HG03064 (cell line): ENCODE measurements around the gene SLC22A23.

ENCODE experiments used
- ATAC-seq: cut with Tn5 transposase; IDR thresholded peaks from one replicate; pipeline ENCODE4 v1.9.1; 2021; ENCODE audit warnings: low read depth; ENCODE audit not compliant: unreplicated experiment

The SLC22A23 gene

DNA sequence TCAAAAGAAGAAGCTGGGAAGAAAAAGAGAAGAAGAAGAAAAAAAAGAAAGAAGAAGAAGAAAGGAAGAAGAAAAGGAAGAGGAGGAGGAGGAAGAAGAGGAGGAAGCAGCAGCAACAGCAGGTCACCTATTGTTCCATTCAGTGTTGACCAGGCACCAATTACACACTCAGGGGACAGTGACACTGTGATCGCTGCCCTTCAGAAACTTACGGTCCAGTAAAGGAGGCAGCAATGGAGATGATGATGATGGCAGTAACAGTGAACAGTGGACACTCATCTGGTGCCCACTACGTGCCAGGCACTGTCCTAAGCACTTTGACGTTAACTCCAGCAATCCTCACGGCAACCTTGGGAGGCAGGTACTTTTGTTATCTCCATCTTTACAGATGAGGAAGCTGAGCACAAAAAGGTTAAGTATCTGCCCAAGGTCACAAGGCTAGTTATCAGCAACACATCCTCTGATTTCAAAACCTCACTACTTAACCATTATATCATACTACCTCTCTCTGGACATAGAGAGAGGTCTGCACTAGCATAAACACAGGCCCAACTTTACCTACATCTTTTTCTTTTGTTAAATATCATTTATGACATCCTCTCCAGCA, 83.2 kb downstream of the SLC22A23 start:
- no peak for ATAC-seq

- ATAC-seq = no peak
Measured at GRCh38 chr6:3372912-3373554, 83.8 kb downstream of the SLC22A23 start.

- ATAC-seq = no peak
Measured at GRCh38 chr6:3372184-3372846, 84.5 kb downstream of the SLC22A23 start.

- ATAC-seq = no peak
Measured at GRCh38 chr6:3371222-3371949, 85.5 kb downstream of the SLC22A23 start.

DNA sequence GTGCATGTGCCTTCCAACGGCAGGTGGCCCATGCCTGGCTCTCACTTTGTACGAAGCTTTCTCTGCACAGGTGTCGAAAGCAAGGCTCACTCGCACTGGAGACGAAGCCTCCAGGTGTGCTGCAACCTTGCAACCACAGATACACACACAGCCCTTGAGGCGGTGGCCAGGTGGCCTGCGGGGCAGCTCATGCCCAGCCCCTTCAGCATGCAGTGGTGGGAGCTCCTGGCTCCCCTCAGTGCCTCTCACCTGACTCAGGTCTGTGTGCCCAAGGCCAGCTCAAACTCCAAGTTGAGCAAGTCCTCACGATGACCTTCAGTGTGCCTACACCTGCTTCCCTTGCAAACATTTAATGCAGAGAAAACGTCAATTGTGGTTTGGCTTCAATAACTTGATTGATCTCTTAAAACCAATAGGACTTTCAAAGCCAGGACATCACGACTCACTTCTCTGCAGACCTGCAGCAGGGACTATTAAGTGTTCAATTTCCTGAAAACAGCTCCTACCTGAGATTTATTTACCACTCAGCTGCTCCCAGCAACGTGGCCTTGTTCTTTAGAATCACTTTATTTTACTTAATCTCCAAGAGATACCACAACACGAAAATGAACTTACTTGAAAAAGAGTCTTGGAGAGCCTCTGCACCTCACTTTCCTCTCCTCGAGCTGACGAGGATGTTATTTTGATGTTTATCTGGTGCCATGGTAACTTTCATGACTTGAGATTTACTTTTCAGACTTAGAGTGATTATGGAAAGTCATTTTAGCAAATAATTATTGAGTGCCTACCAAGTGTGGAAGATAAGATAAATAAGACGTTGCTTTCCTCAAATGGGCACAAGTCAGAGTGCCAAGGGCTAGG, 86.3 kb downstream of the SLC22A23 start:
- no peak for ATAC-seq

DNA sequence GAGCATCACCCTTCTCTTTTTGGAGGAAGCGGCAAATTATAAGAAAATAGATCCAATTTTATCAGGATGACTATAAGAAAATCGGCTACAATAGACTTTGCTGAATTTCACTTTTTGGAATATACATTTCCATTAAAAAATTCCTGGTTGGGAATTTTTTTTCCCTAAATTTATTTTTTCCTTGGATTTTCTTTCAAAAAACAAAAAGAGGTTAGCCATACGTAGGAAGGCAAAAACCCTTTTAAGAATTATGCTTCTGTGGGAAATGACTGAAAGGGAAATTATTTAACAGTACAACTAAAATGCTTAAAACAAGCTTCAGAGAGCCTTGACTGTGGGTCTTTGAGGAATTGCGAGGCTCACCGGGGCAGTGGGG, 86.9 kb downstream of the SLC22A23 start:
- no peak for ATAC-seq

DNA sequence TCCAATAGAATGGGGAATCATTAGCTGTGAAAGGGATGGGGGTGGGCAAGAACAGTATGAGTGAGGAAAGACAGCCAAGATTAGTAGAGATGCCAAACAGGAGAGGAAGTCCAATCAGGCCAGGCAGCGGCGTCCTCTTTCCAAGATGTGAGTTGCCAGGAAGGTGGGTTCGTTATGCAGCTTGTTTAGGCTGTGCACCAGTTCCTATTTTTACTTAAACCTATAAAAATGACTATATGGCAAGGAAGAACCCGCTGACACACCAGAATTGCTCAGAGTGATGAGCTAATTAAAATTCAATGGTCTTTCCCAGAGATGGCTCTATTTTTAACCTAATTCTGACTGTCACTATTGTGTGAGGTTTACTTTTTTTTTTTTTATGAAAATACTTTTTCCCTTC, 88.2 kb downstream of the SLC22A23 start:
- no peak for ATAC-seq

DNA sequence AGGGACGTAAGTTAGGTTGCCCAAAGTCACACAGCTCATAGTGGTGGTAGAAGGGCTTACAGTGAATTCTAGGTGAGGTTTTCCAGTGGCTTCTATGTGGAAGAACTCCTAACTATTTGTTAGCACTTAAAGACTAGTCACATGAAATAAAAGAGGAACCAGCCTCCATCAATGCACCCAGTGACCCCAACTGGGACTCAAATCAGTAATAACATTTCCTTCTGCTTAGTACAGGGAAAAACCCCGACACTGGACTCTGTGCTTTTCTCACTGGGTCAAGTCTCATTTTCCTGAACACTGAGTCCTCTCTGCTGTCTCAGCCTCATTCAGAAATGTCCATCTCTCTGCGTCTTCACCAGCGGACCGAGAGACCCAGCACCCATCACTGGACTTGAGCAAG, 89.2 kb downstream of the SLC22A23 start:
- ATAC-seq = no peak

DNA sequence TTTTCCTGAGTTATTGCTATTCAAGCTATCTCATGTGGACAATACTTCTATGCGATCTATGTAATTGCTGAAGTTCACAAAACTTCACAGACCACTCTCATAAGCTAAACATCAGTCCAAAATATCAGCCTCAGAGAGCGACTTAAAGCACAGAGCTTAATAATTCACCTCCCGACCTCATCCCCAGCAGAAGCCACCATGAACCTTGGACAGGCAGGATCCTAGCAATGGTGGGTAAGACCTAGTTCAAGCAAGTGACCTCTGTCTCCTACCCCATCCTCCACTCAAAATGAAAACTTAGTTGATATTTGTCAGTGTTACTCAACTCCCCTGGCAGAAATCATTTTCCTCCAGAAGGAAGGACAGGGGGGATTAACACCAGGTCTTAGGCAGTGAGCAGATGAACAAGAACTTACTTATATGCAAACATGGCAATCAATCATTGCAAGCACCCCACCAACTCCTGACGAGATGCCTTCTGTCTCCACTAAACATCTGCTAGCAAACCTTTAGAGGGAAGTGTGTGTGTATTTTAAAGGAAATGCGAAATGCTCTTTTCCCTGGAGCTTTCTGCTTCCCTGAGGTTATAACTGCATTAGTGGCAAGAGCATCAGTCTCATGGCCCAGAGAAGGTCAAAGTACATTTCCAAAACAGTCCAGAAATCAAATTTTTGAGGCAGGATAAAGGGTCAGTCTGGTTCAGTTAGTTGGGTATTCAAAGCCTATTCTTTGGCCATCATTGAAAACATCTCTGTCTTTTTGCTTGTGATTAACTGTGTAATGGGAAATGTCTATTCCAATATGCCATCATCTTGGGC, 90.0 kb downstream of the SLC22A23 start:
- ATAC-seq = no peak

DNA sequence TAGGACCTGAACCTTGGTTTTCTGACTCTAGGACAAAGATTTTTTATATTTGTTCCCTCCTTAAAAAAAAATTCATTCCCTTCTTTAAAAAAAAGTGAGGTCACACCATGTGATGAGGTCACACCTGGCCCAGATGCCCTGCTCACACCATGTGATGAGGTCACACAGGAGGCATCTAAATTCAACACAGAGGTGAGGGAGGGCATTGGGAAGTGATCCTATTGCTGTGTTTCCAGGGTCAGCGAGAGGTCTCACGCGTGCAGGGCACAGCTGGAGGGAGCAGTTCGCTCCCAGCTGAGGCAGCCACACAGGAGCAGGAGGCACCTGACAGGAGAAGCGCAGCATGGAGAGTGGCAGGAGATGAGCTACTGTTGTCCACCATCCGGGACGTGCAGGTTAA, 92.5 kb downstream of the SLC22A23 start:
- ATAC-seq = no peak

DNA sequence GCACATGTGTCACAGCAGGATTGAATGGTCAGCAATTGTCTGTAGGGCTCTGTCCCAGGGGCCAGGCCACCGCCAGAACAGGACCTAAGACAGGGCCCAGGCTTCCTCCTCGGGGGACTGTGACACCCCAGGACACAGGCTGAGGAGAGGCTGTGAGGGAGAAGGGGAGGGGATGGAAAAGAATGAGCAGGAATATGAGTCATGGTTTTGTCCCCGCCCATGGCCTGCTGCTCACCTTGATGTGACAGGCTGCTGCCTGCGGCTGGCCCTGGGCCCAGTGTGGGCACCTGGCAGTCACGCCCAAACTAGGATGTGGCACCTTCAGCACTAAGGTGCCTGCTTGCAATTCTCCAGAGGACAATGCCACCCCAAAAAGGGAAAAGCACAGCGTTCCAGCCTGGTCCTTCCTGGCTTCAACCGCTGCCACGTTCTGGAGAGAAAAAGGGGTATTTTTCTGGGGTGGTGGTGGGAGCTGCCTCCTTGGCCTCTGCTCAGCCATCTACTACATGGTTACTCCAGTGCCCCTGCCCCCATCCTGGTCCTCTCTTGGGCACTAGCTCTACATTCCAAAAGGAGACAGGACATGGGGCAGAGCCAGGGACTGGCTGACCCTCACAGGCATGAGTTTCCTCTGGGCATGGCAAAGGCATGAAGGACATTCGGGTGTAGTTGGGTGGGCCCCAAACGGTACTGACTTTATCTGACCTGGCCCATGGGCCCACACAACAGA, 93.4 kb downstream of the SLC22A23 start:
- no peak for ATAC-seq

GRCh38 chr6:3361312-3362037, 95.4 kb downstream of the SLC22A23 start:
- ATAC-seq = no peak

- ATAC-seq = no peak
Measured at GRCh38 chr6:3360727-3361045, 96.2 kb downstream of the SLC22A23 start.

- no peak for ATAC-seq
Measured at GRCh38 chr6:3359973-3360726, 96.7 kb downstream of the SLC22A23 start.

DNA sequence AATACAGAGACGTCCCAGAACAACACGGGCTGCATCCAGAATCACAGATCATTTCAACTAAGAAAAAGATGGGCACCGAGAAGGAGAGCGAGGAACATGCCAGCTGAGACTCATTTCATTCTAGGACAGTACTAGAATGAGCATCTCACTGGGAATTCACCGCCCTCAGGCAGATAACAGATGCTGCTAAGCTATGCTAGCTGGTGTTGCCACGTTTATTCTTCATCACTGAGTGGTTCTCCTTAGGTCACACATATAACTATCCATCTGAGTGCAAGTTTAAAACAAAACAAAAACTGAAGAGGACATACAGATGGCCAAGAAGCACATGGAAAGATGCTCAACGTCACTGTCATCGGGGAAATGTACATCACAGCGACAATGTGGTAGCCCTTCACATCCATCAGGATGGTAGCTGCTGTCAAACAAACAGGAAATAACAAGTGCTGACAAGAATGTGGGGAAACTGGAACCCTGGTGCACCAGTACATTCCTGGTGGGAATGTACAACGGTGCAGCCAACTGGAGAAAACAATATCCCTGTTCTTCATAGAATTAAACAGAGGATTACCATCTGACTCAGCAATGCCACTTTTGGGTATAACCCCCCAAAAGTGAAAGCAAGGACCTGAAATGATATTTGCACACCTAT, 97.6 kb downstream of the SLC22A23 start:
- ATAC-seq = no peak

GRCh38 chr6:3358413-3359100, 98.3 kb downstream of the SLC22A23 start:
- ATAC-seq = no peak

DNA sequence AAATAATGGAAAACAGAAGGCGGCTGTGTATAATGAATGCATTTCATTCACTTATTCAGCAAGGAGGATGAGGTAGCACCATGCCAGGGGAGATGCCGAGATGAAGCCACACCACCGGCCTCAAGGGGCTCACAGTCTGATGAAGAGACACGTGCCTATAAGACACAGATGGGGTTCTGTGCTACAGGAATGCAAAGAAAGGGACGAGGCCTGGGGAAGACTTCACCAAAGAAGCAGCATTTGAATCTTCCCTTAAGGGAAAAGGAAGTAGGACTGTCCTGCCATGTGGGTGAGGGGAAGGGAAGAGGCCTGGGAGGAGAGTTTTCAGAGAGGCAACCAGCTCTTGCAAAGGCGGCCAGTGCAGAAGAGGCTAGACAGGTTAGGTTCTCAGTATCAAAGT, 99.2 kb downstream of the SLC22A23 start:
- ATAC-seq = no peak
